ENCODE results near the gene ZFP36L1. TPM values are rescaled to one million over a fixed set of nuclear protein-coding genes. Genes with fewer than 3 reads are reported as not detected.

ZFP36L1 gene, protein sequence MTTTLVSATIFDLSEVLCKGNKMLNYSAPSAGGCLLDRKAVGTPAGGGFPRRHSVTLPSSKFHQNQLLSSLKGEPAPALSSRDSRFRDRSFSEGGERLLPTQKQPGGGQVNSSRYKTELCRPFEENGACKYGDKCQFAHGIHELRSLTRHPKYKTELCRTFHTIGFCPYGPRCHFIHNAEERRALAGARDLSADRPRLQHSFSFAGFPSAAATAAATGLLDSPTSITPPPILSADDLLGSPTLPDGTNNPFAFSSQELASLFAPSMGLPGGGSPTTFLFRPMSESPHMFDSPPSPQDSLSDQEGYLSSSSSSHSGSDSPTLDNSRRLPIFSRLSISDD
- polyA plus RNA-seq (ENCODE audit: insufficient read length in 3 of 3), result 100 to 1,000 TPM; 258 to 305 (median 271) TPM
- long read RNA-seq, donor 1, transcript ZFP36L1-202 (2 exons, 3,190 nt), result major isoform, 128 of 129 reads
- long read RNA-seq, donor 1, partial matches to known transcripts, result 0 of 129 reads
- long read RNA-seq, donor 1, other reads (novel, unspliced or antisense), result 0 of 129 reads
- long read RNA-seq, donor 2, transcript ZFP36L1-202 (2 exons, 3,190 nt), result major isoform, 152 of 157 reads
- long read RNA-seq, donor 2, partial matches to known transcripts, result 0 of 157 reads
- long read RNA-seq, donor 2, other reads (novel, unspliced or antisense), result 5 of 157 reads
- long read RNA-seq, donor 3, transcript ZFP36L1-202 (2 exons, 3,190 nt), result major isoform, 274 of 296 reads
- long read RNA-seq, donor 3, partial matches to known transcripts, result 5 of 296 reads
- long read RNA-seq, donor 3, other reads (novel, unspliced or antisense), result 14 of 296 reads
- long read RNA-seq, donor 4, transcript ZFP36L1-202 (2 exons, 3,190 nt), result major isoform, 127 of 135 reads
- long read RNA-seq, donor 4, partial matches to known transcripts, result 0 of 135 reads
- long read RNA-seq, donor 4, other reads (novel, unspliced or antisense), result 6 of 135 reads
- long read RNA-seq, donor 5, result 0 reads
- long read RNA-seq, donor 6, transcript ZFP36L1-202 (2 exons, 3,190 nt), result major isoform, 195 of 219 reads
- long read RNA-seq, donor 6, partial matches to known transcripts, result 0 of 219 reads
- long read RNA-seq, donor 6, other reads (novel, unspliced or antisense), result 23 of 219 reads
- long read RNA-seq, donor 7, transcript ZFP36L1-202 (2 exons, 3,190 nt), result major isoform, 172 of 173 reads
- long read RNA-seq, donor 7, partial matches to known transcripts, result 0 of 173 reads
- long read RNA-seq, donor 7, other reads (novel, unspliced or antisense), result 0 of 173 reads
- long read RNA-seq, donor 8, result 0 reads
- long read RNA-seq, donor 9, transcript ZFP36L1-202 (2 exons, 3,190 nt), result major isoform, 134 of 134 reads
- long read RNA-seq, donor 9, partial matches to known transcripts, result 0 of 134 reads
- long read RNA-seq, donor 9, other reads (novel, unspliced or antisense), result 0 of 134 reads
- long read RNA-seq, donor 10, transcript ZFP36L1-202 (2 exons, 3,190 nt), result major isoform, 142 of 150 reads
- long read RNA-seq, donor 10, partial matches to known transcripts, result 0 of 150 reads
- long read RNA-seq, donor 10, other reads (novel, unspliced or antisense), result 7 of 150 reads
- long read RNA-seq, donor 11, transcript ZFP36L1-202 (2 exons, 3,190 nt), result major isoform, 196 of 199 reads
- long read RNA-seq, donor 11, partial matches to known transcripts, result 0 of 199 reads
- long read RNA-seq, donor 11, other reads (novel, unspliced or antisense), result 0 of 199 reads
- long read RNA-seq, donor 12, transcript ZFP36L1-202 (2 exons, 3,190 nt), result major isoform, 51 of 51 reads
- long read RNA-seq, donor 12, partial matches to known transcripts, result 0 of 51 reads
- long read RNA-seq, donor 12, other reads (novel, unspliced or antisense), result 0 of 51 reads
- long read RNA-seq, donor 13, result 0 reads
- long read RNA-seq, donor 14, transcript ZFP36L1-202 (2 exons, 3,190 nt), result major isoform, 79 of 89 reads
- long read RNA-seq, donor 14, partial matches to known transcripts, result 0 of 89 reads
- long read RNA-seq, donor 14, other reads (novel, unspliced or antisense), result 8 of 89 reads
- long read RNA-seq, donor 15, transcript ZFP36L1-202 (2 exons, 3,190 nt), result major isoform, 84 of 85 reads
- long read RNA-seq, donor 15, partial matches to known transcripts, result 0 of 85 reads
- long read RNA-seq, donor 15, other reads (novel, unspliced or antisense), result 0 of 85 reads
- long read RNA-seq, donor 16, transcript ZFP36L1-202 (2 exons, 3,190 nt), result major isoform, 444 of 445 reads
- long read RNA-seq, donor 16, partial matches to known transcripts, result 0 of 445 reads
- long read RNA-seq, donor 16, other reads (novel, unspliced or antisense), result 0 of 445 reads

DNA sequence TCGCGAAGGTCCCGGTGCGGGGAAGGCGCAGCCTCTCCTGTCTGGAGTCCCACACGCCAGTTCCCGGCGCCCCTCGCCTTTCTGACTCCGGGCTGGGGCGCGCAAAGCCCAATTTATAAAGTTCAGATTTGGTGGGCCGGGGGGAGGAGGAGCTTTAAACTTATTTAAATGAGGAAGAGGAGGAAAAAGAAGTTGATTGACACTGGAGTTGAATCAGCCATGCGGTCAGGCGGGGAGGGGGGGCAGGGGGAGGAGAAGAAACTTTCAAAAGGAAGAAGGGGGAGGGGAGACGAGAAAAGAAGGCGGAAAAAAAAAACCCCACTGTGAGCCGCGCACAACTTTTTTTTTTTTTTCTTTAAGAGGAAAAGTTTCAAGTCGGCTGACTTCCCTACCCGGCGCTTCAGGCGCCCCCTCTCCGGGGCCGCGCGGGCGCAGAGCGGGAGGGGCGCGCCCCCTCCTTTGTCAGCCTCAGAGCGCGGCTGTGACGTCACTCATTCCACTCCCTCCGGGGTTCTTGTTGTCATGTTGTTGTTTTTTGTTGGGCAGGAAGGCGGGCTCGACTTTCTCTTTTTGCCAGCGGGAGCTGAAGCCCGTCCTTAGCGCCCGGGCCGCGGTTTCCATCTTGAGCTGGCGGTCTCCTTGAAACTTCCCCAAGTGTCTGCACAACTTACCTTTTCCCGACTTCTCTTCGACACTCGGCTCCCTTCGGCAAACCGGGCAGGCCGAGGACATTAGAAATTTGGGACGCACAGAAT, at the start of gene ZFP36L1:
TSS of gene ZFP36L1 (minus strand) at position 89 of the 755 bp plus-strand sequence. CDS start 129 bp downstream, outside the sequence.
- peak; percentile 91 to 98 (median 95) for DNase-seq (ENCODE audit: extremely low read depth in 1 of 11, low read depth in 9 of 11, low spot score in 4 of 11)

DNA sequence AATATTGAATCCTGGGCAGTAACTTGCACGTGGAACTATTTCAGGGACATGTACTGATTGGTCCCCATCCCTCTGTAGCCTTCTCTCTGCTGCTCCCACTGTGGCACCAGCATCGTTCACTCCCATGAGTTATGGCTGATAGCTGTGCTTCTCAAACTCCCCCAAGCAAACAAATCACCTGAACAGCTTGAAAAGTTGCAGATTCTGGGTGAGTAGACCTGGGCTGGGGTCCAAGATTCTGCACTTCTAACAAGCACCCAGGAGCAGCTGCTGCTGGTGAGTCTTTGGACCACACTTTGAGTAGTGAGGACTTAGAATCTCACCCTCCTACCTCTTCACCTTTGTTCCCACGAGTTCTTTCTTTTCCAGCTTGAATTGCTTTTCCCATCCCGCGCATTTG, 49.4 kb upstream of the ZFP36L1 start:
- no peak for DNase-seq (ENCODE audit: extremely low read depth in 1 of 11, low read depth in 9 of 11, low spot score in 4 of 11)

DNA sequence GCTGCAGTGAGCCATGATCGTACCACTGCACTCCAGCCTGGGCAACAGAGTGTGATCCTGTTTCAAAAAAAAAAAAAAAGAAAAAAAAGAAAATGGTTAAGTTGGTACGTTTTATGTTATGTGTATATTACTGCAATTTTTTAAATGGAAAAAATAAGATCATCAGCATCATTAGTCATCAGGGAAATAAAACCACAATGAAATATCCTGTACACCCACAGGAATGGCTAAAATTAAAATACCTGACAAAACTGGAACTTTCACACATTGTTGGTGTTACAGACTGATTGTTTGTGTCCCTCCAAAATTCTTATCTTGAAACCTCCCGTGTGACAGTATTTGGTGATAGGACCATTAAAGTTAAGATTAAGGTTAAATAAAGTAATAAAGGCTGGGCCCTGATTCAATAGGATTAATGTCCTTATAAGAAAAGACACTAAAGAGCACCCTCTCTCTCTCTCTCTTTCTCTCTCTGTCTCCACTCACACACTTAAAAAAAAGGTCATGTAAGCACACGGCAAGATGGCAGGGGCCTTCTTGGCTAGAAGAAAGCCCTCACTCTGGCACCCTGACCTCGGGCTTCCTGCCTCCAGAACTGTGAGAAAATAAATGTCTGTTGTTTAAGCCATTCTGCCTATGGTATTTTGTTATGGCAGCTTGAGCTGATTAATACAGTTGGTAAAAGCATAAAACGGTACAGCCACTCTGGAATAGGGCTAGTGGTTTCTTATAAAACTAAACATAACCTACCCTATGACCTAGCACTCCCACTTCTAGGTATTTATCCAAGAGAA, 48.3 kb upstream of the ZFP36L1 start:
- DNase-seq (ENCODE audit: extremely low read depth in 1 of 11, low read depth in 9 of 11, low spot score in 4 of 11), result no peak

DNA sequence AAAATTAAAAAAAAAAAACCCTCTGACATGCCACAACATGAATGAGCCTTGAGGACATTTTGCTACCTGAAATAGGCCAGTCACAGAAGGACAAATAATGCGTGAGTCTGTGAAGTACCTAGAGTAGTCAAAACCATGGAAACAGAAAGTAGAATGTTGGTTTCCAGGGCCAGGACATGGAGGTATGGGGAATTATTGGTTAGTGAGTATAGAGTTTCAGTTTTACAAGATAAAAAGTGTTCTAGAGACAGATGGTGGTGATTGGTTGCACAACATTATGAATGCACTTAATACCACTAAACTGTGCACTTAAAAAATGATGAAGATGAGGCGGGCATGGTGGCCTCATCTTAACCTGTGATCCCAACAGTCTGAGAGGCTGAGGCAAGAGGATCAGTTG, 47.6 kb upstream of the ZFP36L1 start:
- DNase-seq (ENCODE audit: extremely low read depth in 1 of 11, low read depth in 9 of 11, low spot score in 4 of 11), result no peak

DNA sequence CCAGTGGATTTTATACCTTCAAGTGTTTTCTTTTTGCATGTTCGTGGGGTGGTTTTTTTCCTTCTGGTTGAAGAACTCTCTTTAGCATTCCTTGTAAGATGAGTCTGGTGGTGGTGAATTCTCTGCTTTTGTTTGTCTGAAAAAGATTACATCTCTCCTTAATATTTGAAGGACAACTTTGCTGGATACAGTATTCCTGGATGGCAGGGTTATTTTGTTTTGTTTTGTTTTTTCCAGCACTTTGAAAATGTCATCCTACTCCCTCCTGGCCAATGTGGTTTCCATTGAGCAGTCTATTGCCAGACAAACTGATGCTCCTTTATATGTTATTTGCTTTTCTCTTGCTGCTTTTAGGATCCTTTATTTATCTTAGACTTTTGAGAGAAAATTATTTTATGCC, 43.2 kb upstream of the ZFP36L1 start:
- no peak for DNase-seq (ENCODE audit: extremely low read depth in 1 of 11, low read depth in 9 of 11, low spot score in 4 of 11)

DNA sequence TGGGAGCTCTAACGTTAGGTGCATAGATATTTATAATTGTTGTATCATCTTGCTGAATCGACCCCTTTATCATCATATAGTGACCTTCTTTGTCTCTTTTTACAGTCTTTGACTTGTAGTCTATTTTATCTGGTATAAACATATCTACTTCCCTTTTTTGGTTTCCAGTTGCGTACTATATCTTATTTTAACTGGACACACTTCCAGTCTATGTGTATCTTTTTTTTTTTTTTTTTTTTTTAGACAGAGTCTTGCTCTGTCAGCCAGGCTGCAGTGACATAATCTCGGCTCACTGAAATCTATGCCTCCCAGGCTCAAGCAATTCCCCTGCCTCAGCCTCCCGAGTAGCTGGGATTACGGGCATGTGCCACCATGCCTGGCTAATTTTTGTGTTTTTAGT, 41.9 kb upstream of the ZFP36L1 start:
- DNase-seq (ENCODE audit: extremely low read depth in 1 of 11, low read depth in 9 of 11, low spot score in 4 of 11), result no peak

DNA sequence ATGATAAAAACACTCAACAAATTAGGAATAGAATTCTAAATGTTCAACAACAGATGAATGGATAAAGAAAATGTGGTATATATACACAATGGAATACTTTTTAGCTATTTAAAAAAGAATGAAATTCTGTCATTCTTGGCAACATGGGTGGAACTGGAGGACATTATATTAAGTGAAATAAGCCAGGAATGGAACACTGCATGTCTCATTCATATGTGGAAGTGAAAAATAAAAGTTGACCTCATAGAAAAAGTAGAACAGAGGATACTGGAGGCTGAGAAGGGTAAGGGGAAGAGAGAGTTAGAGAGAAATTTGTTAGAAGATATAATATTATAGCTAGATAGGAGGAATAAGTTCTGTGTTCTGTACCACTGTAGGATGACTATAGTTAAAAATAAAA, 35.8 kb upstream of the ZFP36L1 start:
- DNase-seq (ENCODE audit: extremely low read depth in 1 of 11, low read depth in 9 of 11, low spot score in 4 of 11), result no peak

DNA sequence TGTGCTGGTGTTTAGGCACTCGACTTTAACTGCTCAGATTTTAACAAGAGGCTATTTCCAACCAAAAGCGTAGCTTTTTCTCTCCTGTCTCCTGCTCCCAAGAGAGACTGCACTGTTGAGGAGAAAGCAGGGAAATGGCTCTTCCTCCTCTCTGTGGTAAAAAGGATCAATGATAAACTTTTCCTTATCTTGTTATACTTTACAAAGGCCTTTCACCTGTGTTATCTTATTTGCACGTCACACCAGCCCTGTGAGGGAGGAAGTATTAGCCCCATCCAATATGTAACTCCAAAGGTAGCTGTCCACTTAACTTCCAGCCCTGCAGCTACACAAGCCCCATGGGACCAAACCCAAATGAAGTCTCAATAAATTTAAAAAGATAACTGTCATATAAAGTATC, 32.9 kb upstream of the ZFP36L1 start:
- DNase-seq (ENCODE audit: extremely low read depth in 1 of 11, low read depth in 9 of 11, low spot score in 4 of 11), result no peak

DNA sequence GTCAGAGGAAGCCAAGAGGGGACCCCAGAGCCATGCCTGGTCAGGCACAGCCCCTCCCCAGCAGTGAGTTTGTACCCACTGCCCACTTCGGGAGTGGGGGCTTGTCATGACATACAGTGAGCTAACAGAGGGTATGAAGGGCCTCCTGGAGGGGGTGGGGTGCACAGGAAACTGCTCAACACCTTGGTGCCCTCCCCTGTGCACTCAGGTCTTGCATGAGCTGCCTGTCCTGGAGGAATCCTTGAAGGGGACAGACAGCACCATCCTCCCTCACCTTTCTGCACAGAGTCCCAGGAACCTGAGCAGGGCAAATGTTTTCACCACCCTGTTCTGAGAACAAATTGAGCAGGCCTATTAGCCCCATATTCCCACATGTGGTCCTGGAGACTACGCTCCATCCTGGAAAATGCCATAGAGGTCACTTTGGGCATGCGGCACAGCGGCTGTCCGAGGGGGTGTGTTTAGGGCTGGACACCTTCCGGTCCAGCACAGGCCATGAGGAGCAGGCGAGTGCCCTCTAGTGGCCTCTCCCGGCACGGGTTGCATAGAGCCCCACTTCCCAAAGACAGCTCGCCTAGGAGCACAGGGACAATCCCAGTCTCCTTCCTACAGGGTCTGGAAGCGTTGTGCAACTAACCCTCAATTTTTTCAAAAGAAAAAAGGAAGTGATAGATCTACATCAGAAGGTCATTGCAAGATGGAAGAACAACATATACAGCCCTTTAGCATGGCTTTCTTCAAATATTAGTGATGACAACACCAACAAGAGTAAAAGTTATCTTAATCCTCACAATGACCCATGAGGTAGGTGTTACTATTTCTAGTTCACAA, 31.9 kb upstream of the ZFP36L1 start:
- DNase-seq (ENCODE audit: extremely low read depth in 1 of 11, low read depth in 9 of 11, low spot score in 4 of 11), result peak in 5 of 11 donors; percentile 56 to 73 (median 72)

DNA sequence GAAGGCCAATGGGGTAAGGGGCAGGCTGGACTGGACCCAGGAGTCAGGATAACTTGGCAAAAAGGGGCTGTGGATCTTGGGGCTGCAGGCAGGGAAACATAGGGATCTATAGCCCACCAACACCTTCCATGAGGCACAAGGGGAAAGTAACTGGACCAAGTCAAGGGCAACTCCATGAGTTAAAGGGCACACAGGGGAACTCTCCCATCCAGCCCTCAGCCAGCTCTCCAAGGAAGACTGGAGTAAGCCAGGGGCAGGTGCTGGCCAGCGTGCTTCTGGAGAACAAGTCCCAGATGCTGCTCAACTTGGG, 31.3 kb upstream of the ZFP36L1 start:
- no peak for DNase-seq (ENCODE audit: extremely low read depth in 1 of 11, low read depth in 9 of 11, low spot score in 4 of 11)

DNA sequence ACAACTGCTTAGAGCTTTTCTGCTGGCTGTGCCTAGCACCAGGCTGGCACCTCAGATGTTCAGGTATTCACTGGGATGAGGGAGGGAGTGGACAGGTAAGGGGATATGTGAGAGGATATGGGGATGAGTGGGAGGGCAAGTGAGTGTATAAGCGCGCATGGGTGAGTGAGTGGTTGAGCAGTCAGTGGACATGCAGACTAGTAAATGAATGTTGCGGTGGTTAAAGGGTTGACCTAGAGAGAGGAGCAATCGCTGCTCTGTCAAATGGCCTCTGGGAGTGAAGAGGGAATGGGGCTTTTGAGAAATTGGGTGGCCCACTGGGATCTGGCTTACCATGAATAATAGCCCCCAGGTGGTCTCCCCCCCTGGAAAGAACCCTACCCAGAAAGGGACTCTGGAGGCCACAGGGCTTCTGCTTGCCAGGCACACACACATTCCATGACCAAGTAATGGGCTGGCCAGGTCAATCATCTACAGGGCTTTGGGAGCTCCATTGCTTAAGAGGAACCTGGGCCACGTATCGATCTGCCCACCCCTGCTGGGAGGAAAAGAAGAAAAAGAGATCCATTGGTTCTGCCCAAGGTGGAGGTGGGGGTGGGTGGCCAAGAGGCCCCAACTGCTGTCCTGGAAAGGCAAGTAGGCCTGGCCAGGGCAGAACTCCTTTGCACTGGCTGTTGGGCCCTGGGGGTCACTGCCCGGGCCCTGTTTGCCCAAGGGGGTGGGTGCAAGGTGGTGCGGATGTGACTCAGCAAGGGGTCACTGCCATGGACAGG, 30.8 kb upstream of the ZFP36L1 start:
- DNase-seq (ENCODE audit: extremely low read depth in 1 of 11, low read depth in 9 of 11, low spot score in 4 of 11), result no peak

DNA sequence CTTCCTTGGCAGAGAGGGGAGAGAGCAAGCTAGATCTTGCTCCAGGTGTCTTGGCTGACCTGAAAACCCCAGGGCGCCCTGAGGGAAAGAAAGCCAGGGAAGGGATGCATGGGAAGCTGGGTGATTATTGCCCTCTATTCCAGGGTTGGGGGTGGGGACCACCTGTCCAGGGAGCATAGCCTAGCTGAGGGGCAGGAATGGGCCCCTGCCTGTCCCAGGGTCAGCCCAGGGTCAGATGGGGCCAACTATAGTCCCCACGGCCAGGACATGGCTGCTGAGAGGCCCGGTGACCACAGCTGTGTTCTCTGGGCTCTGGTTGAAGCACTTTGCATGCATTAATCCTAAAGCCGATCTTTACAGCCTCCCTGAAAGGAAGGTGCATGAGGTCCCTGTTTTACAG, 30.1 kb upstream of the ZFP36L1 start:
- no peak for DNase-seq (ENCODE audit: extremely low read depth in 1 of 11, low read depth in 9 of 11, low spot score in 4 of 11)

DNA sequence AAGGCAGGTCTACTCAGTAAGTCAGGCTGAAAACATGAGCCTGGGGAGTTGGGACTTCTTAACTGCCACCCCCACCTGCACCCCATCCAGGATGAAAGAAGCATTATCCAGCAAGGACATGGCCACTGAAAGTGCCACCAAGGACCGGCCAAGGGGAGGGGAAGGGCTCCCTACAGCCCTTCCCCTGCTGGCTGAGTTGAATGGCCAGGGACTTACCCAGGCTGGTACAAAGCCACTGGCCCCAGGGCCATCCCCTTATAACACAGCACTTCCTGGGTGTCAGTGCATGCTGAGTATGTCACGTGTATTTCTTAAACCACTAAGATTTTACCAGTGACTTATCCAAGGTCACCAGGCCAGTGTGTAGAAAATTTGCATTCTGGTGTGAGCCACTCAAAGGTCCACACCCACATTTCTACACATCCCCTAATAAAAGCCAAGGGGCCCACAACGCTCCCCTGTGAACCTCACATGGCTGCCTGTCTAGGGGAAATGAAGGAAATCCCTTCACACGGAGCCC, 29.3 kb upstream of the ZFP36L1 start:
- DNase-seq (ENCODE audit: extremely low read depth in 1 of 11, low read depth in 9 of 11, low spot score in 4 of 11), result no peak

DNA sequence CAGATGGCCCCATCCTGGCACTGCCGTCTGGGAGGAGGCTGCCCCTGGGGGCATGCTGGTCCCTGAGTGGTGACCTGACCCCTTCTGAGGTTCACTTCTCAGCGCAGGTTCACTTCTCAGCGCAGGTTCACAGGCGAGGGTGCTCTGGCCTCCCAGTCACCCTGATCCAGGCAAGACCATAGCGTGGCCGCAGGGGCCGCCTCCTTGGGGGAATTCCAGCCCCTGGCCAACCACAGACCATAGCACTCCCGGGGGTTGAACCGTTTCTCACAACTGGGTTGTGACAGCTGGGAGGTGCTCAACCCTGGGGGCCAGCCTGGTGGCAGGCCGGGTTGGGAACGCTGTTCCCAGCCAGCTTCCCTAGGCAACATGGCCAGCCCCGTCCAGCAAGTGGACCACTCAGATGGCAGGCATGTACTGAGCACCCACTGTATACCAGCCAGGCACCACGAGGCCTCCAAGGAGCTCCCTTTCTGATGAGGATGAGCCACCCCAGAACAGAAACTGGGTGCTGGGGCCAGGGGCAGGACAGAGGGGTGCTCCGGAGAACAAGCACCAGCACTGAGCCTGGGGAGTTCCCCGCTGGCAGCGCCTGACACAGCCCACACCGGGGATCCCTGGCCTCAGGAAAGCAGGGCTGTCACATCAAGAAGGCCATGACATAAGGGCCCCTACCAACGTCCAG, 28.3 kb upstream of the ZFP36L1 start:
- no peak for DNase-seq (ENCODE audit: extremely low read depth in 1 of 11, low read depth in 9 of 11, low spot score in 4 of 11)
